Esophagus muscularis mucosa (tissue), 4 donors: Measurements from ENCODE around the gene FXYD6. TPM values are rescaled to one million over a fixed set of nuclear protein-coding genes. Genes with fewer than 3 reads are reported as not detected.

Source experiments
- DNase-seq: peaks from one replicate; pipeline ENCODE4 v3.0.0-alpha.2; 2017; ENCODE audit errors: extremely low spot score
- H3K27ac ChIP-seq, 4 donors: fragments of 200-600 bp; sonication (generic); replicated peaks in 1 of 4; 1 replicate in 3 of 4; 2 replicates in 1 of 4; pipeline ENCODE4 v1.5.1; 2016 to 2019; ENCODE audit warnings: mild to moderate bottlenecking in 1 of 4
- H3K27me3 ChIP-seq, 4 donors: fragments of 200-600 bp; sonication (generic); one replicate each; pipeline versions ENCODE4 v1.5.1 to v1.6.0; 2016 to 2019
- H3K36me3 ChIP-seq, 4 donors: fragments of 200-600 bp; sonication (generic); one replicate each; pipeline ENCODE4 v1.5.1; 2016 to 2019
- H3K4me1 ChIP-seq, 4 donors: fragments of 200-600 bp; sonication (generic); one replicate each; pipeline ENCODE4 v1.5.1; 2016 to 2019
- H3K4me3 ChIP-seq, 4 donors: fragments of 200-600 bp; sonication (generic); 1 replicate in 2 of 4; 2 replicates in 2 of 4; pipeline ENCODE4 v1.5.1; 2016 to 2019; ENCODE audit warnings: mild to moderate bottlenecking in 4 of 4, moderate library complexity in 1 of 4
- H3K9me3 ChIP-seq, 4 donors: fragments of 200-600 bp; sonication (generic); 1 replicate in 3 of 4; 2 replicates in 1 of 4; pipeline ENCODE4 v1.5.1; 2016 to 2019
- EP300 ChIP-seq: sonication (generic); formaldehyde crosslinking; IDR thresholded peaks from one replicate; pipeline ENCODE4 v1.6.1; 2017; ENCODE audit warnings: antibody characterized with exemption
- POLR2A ChIP-seq: fragments of 450-650 bp; IDR thresholded peaks from one replicate; pipeline ENCODE4 v1.6.1; 2017; ENCODE audit warnings: antibody characterized with exemption, moderate library complexity, mild to moderate bottlenecking, low read depth
- POLR2AphosphoS5 ChIP-seq, 2 donors: sonication (generic); formaldehyde crosslinking; IDR thresholded peaks; one replicate each; pipeline ENCODE4 v1.6.1; 2017; ENCODE audit warnings: antibody characterized with exemption in 2 of 2
- WGBS: methylation state at CpG from one replicate; pipeline ENCODE4 v1.1.5; 2018; 5-methylcytosine and 5-hydroxymethylcytosine counted together
- intact Hi-C: fragments of 100-400 bp; cut with DNase I; formaldehyde crosslinking; loops from one replicate; pipeline ENCODE4 v1.15.1; 2023
- total RNA-seq, 4 donors: library from RNA; depleted of rRNA; stranded (reverse); fragments of >200 nt; gene quantifications; one replicate each; pipeline versions ENCODE4 v1.1.0 to v1.2.1, GENCODE V29; 2016
- TF ChIP-seq, protein P1 (sequence below), 3 experiments: fragments of 200-600 bp in 2 of 3; fragments of 450-650 bp in 1 of 3; sonication (generic) in 2 of 3; IDR thresholded peaks; one replicate each; pipeline ENCODE4 v1.5.1; 2017 to 2019; ENCODE audit warnings: antibody characterized with exemption in 3 of 3, mild to moderate bottlenecking in 2 of 3, moderate library complexity in 1 of 3

Gene FXYD6
- total RNA-seq, 4 donors from 2014 or later: 78.9 to 105 (median 91.5) TPM

DNA sequence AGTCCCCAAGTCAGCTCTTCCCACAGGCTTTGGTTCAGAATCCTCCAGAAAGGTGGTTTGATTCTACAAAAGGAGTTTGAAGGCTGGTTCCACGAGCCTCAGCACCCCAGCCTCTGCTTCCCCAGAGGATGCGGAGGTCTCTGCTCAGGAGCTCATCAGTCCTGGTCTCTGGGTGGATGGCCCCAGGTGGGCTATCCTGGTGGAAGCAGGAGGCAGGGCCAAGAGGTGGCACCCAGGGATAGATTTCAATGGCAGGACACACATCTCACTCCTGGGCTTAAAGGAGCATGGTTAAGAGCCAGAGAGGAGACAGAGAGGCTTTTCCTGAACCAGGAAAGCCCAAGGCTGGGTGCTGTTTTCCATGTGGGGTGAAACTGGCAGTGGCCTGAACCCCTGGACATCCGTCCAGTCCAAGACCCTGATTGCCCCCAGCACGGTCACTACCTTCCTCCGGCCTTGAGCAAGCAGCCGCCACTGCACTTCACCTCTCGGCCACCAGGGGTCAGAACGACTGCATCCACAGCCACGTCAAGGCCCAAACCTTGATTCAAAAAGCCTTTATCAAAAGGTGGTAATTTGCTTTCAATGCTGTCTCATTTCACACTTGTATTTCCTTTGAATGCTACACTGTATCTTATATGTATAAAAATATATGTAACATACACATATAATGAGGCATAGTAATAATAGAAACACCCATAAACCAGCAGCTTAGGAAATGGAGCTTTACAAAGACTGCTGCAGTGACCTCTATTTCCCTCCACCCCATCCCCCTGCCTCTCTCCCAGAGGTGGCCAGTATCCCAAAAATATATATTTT, 32.6 kb downstream of the FXYD6 start:
- Histone ChIP-seq H3K36me3 (peaks cover 0 to 23% (median 15%) of the 10 kb centered on the region in 4 donors), H3K4me3 (no peak overlapping the region), H3K4me1 (peaks cover 9 to 20% (median 14%) of the 10 kb centered on the region in 4 donors), H3K27me3 (no peaks in the 10 kb centered on the region), H3K9me3 (no peaks in the 10 kb centered on the region), H3K27ac (no peak overlapping the region)
- intact Hi-C loops: loop anchor here (10.0 kb wide), 1 partner anchor 211 kb away; no protein-coding TSS in a partner anchor
- DNase-seq: no peak
- WGBS: 23% methylated on average over 9 of the region's 9 CpGs
- TF ChIP-seq, protein P1, sequence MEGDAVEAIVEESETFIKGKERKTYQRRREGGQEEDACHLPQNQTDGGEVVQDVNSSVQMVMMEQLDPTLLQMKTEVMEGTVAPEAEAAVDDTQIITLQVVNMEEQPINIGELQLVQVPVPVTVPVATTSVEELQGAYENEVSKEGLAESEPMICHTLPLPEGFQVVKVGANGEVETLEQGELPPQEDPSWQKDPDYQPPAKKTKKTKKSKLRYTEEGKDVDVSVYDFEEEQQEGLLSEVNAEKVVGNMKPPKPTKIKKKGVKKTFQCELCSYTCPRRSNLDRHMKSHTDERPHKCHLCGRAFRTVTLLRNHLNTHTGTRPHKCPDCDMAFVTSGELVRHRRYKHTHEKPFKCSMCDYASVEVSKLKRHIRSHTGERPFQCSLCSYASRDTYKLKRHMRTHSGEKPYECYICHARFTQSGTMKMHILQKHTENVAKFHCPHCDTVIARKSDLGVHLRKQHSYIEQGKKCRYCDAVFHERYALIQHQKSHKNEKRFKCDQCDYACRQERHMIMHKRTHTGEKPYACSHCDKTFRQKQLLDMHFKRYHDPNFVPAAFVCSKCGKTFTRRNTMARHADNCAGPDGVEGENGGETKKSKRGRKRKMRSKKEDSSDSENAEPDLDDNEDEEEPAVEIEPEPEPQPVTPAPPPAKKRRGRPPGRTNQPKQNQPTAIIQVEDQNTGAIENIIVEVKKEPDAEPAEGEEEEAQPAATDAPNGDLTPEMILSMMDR (IDR thresholded peaks at IDR 0.05): peak; percentile 99 to 100 (median 99)
- TF ChIP-seq POLR2A: no peak

DNA sequence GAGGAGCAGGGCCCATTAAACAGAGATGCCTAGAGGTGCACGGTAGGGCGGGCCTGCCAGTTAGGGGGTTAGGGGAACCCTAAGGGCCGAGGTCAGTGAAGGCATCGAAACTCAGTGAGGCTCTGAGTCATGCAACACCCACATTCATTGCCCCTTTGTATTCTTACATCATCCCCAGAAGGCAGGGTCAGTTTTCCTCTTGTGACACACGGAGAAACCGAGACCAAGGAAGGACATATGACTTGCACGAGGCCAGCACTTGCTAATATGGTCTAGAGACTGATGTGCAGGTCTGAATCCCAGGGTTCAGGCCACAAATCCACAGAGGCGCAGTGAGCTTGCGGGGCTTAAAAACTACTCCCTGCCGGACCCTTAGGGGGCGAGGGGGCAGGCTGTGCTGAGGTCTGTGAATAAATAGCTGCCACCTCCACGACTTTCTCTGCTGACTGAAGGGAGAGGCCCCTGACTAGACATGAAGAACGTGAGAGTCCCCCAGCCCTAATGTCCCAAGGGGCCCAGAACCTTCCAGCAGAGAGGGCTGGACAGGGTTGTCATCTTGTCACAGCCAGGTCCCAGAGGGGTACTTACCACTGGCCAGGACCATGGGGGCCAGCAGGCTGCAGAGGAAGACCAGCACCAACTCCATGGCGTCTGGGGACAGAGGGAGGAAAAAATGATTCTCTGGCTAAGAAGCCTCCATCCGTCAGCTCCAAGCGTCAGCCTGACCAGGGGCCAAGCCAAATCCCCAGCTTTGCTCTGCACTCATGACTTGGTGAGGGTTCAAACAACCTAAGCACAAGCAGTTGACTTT, 34.1 kb downstream of the FXYD6 start:
- Histone ChIP-seq H3K9me3 (no peaks in the 10 kb centered on the region), H3K27me3 (no peaks in the 10 kb centered on the region), H3K36me3 (peaks cover 0 to 37% (median 30%) of the 10 kb centered on the region in 4 donors), H3K4me3 (no peak overlapping the region), H3K4me1 (peaks cover 9 to 20% (median 14%) of the 10 kb centered on the region in 4 donors), H3K27ac (peak overlapping the region in 1 of 4 donors; percentile 41)
- no peak for DNase-seq
- intact Hi-C loops: loop anchor here (10.0 kb wide), 1 partner anchor 212 kb away; no protein-coding TSS in a partner anchor
- TF ChIP-seq POLR2AphosphoS5 (IDR thresholded peaks at IDR 0.05) (no peak), POLR2A (no peak), EP300 (no peak)
- TF ChIP-seq, protein P1 (IDR thresholded peaks at IDR 0.05): no peak
- WGBS: 77% methylated on average over 16 of the region's 16 CpGs

DNA sequence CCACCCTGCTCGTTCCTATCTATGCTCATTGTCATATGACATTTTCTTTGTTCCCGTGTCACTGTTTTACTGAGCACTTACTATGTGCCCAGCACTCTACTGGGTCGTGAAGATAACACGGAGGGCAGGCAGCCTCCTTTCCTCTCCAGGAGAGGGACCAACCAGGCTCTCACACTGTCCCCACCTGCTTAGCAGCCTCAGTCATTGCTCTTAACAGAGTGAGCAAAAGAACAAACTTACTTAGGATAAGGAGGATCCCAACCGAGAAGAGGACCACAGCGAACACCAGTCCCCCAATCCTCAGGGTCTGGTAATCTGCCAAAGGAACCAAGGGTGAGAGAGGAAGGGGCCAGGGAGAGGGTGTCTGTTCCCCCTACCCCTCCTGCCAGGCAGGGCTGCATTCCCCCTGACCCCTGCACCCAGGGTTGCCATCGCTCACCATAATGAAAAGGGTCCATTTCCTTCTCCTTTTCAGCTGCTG, 34.9 kb downstream of the FXYD6 start:
- Histone ChIP-seq H3K4me3 (no peak overlapping the region), H3K36me3 (peaks cover 0 to 41% (median 31%) of the 10 kb centered on the region in 4 donors), H3K27ac (no peak overlapping the region), H3K9me3 (no peaks in the 10 kb centered on the region), H3K4me1 (peaks cover 9 to 20% (median 14%) of the 10 kb centered on the region in 4 donors), H3K27me3 (no peaks in the 10 kb centered on the region)
- WGBS: 83% methylated on average over 7 of the region's 7 CpGs
- TF ChIP-seq POLR2A: no peak
- TF ChIP-seq, protein P1 (IDR thresholded peaks at IDR 0.05): no peak
- intact Hi-C loops: loop anchor here (10.0 kb wide), 1 partner anchor 213 kb away; no protein-coding TSS in a partner anchor
- no peak for DNase-seq

DNA sequence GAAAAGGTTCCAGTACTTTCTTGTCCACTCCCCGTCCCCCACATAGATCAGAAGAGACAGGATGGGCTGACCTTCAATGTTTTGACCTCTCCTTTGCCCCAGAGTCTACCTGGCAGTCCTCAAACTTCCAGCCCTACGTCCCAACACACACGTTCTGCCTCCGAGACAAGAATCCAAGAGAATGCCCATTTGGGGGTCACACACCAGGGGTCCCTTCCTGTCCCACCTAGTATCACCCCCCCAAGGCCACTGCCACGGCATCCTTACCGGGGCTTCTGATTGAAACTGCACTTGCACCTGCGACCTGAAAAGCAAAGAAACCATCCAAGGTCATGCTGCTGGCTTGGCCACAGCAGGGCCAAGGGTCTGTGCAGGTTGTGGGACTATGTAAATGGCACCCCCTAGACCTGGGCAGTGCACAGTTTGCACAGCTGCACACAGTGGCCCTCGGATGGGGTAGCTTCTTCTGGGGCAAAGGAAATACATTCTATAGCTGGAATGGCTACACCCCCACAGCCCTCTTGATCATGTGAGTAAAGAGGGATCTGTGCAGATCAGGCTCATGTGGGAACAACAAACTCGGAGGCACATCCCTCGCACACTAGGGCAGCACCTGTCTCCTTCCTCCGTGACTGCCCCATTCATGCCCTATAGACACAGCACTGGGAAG, 35.4 kb downstream of the FXYD6 start:
- Histone ChIP-seq H3K9me3 (no peaks in the 10 kb centered on the region), H3K36me3 (peaks cover 0 to 41% (median 31%) of the 10 kb centered on the region in 4 donors), H3K27me3 (no peaks in the 10 kb centered on the region), H3K4me3 (no peak overlapping the region), H3K4me1 (peaks cover 9 to 20% (median 14%) of the 10 kb centered on the region in 4 donors), H3K27ac (no peak overlapping the region)
- intact Hi-C loops: loop anchor here (10.0 kb wide), 1 partner anchor 214 kb away; no protein-coding TSS in a partner anchor
- 90% methylated on average over 10 of the region's 11 CpGs for WGBS
- TF ChIP-seq POLR2AphosphoS5 (IDR thresholded peaks at IDR 0.05) (no peak), EP300 (no peak), POLR2A (no peak)
- TF ChIP-seq, protein P1 (IDR thresholded peaks at IDR 0.05): no peak
- DNase-seq: no peak
